NOMO-1 treated with DMSO at 0.1 percent for 48 hours (cell line): Measurements from ENCODE around the gene INTS12.

Experiments
- DNase-seq: peaks from one replicate; lab custom pipeline; 2025; ENCODE audit not compliant: unreplicated experiment; lab: John Stamatoyannopoulos, UW

The INTS12 gene

GRCh38 chr4:105683038-105683437 is 25.5 kb downstream of the INTS12 start:
- DNase-seq = no peak

GRCh38 chr4:105679186-105679585 is 29.3 kb downstream of the INTS12 start:
- no peak for DNase-seq

DNA sequence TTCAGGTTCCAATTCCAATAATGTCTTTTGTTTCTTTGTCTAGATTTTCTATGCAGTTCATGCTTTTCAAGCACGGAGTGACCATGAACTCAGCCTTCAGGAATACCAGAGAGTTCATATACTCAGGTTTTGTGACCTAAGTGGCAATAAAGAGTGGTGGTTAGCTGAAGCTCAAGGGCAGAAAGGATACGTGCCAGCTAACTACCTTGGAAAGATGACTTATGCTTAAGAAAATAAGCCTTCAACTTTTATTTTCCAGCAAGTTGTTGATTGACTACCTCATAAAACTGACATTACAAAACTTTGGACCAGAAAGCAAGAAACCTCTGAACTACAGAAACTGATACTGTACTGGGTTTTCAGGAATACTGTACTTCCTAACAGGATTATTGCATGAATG is 30.8 kb downstream of the INTS12 start:
- DNase-seq = no peak

DNA sequence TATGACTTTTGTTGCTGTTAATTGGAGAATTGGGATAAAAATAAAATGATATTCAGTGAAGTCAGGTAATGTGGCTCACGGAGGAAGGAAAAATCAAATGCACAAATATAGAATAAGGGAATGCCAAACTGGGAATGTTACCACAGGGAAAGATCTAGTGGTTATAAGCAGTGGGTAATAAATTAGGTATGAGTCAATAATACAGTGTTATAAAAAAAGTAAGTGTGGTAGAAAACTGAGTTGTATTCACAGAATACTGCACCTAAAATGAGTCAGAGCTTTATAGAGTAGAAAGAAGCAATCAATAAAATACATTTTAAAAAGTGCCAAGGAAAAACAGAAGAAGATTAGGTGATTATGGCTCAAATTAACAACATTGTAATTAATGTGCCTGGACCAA is 34.5 kb downstream of the INTS12 start:
- DNase-seq = no peak

GRCh38 chr4:105671301-105671700 is 37.2 kb downstream of the INTS12 start:
- no peak for DNase-seq

DNA sequence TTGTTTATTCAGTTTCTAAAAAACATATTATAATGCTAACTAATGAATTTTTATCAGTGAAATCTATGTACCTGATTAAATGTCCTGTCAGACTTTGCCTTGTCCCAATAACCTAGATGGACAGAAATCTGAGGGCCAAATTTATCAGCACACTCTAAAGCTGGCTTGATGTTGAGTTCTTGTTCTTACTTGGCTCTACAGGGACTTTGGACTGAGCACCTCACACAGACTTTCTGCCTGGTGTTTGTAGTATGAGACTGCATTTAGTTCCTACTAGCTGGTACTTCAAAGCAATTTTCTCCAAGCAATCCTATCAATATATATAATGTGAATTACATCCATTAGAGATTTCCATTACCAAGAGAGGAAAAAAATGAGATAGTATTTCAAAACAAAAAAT is 37.8 kb downstream of the INTS12 start:
- no peak for DNase-seq

DNA sequence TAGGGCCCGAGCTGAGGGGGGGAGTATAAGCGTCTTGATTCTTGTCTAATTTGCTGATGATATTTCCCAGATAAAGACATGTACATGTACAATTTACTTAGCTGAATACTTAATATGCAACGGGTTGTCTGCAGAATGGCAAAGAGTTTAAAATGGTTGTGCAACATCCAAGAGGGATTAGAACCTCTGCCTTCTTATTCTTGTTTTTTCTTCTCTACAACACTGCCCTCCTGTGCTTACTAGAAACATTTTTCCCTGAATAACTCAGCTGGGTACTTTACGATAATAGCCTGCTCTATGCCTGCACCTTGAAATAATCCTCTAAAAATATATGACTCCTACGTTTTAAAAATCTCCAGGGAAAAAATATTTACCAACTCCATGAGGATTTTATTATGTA is 41.8 kb downstream of the INTS12 start:
- peak; percentile 56 for DNase-seq

DNA sequence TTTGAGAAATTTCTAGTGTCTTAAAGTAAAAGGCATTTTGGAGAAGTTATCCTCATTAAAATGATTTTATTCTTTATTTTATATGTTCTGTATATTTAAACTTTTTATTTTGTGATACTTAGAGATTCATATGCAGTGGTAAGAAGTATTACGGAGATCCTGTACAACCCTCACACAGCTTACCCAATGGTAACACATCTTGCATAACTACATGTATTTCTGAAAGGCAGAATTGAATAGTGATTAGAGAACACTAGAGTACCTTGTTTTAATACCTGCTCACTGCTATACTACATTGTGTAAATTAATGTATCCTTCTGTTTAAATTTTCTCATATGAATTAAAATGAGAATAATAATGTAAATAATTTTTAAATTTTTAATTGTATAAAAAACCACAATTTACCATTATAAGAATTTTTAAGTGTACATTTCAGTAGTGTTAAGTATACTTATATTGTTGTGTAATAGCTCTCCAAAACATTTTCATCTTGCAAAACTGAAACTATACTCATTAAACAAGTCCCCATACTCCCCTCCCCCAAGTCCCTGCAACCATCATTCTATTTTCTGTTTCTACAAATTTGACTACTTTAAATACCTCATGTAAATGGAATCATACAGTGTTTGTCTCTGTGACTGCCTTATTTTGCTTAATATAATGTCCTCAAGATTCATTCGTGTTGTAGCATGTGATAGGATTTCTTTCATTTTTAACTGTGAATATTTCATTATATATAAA is 45.4 kb downstream of the INTS12 start:
- DNase-seq = no peak

DNA sequence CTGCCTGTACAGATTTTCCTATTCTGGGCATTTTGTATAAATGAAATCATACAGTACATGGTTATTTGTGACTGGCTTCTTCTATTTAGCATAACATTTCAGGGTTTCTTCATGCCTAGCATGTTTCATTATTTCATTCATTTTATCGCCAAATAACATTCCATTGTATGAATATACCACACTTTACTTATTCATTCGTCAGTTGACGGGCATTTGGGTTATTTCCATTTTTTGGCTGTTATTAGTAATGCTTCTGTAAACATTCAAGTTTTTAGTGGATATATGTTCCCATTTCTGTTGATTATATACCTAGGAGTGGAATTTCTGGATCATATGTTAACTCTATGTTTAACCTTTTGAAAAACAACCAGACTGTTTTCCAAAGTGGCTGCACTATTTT is 47.5 kb downstream of the INTS12 start:
- DNase-seq = no peak

DNA sequence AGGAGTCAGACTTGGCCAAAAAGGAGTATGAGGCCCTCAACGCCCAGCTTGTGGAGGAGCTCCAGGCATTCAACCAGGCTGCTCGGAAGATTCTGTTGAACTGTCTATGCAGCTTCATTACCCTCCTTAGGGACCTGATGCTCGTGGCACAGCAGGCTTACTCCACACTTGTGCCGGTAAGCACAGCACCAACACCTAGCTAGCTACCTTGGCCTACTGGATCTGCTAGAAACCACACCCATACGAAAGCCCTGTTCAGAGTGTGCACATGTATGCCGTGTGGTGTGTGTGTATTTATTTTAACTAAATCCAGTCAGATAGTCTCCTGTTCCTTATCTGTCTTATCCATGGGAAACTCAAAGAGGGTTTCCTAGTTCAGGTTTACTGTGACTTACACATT is 49.3 kb downstream of the INTS12 start:
- no peak for DNase-seq

DNA sequence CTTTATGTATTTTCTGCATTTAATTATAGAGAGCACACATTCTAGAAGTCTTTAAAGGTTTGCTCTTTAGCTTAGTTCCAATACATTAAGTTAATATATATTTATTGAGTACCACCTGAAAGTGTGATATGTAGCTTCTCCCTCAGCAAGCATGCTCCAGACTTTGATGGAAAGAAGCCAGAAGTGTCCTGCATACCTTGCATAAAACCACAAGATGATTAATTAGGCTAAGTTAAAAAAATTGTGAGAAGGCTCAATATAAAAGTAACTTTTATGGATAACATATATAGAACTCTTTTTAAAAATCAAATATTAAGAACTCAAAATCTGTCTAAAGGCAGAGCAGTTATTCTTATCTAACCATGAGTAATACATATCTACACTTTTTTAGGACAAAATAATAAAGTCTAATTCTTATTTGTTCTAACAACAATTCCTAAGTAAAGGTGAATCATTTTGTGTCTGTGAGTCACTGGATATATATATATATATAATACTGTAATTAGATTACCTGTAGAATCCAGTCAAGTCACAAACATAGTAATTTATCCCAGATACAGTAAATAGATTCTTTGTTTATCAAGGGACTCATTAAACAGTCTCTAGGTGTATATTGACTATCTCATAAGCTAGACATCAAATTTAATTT is 51.2 kb downstream of the INTS12 start:
- no peak for DNase-seq

DNA sequence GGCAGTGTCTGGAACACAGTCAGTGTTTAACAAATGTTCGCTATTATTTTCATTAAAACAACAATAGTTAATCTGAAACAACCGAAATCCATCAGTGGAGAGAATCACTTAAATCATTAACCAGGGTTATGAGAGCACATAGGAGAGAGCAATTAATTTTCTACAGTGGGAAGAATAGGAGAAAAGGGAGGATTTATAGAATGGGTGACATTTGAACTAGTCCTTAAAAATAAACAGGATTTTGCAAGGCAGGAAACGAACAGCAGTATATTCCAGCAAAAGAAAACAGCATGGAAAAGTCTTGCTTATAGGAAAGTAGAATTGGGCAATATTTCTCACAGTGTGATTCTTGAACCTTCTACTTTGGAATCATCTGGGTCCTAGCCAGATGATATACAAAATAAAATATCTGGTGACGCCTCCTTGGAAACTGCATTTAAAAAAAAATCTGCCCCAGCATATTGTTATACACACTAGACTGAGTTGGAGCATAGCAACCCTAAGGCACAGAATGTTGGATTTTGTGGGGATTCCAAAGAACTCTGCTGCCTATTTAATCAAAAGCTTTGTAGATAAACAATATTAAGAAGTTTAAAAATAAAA is 56.1 kb downstream of the INTS12 start:
- DNase-seq = no peak

GRCh38 chr4:105651884-105652283 is 56.6 kb downstream of the INTS12 start:
- DNase-seq = no peak

- no peak for DNase-seq
Observed at GRCh38 chr4:105650190-105650589, 58.3 kb downstream of the INTS12 start.

DNA sequence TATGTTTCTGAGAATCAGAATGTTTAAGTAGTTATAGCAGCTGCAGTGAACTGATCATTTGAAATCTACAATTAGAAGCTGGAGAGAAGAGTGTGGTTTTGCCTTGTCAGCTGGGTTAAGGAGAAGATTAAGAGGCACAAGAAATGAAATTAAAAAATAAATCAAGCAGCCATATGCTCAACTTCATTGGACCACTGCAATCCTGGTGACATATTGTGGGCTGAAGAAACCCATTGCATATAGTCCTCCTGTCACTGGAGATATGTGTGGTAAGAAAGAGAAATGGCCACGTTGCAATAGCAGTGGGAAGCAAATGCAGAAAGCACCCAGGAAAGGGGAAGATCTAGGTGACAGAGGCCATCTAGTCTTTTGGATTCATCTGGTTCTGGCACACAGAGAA is 63.0 kb downstream of the INTS12 start:
- no peak for DNase-seq

DNA sequence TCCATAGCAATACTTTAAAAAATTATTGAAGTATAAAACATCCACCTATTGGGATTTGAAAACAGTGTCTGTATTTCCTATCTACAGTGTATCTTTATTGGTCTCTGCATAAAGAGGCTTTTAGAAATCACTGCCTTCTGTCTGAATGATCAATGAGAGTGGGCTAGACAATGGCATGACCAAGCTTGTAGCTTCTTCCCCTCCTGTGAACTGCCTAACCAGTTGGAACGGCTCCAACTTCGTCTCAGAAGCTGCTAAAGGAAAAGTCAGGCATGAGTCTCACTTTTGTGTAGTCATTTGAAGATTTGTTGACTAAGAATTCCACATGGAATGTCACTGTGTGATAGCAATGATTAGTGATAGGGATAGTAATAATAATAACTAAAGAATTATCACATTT is 64.2 kb downstream of the INTS12 start:
- no peak for DNase-seq

DNA sequence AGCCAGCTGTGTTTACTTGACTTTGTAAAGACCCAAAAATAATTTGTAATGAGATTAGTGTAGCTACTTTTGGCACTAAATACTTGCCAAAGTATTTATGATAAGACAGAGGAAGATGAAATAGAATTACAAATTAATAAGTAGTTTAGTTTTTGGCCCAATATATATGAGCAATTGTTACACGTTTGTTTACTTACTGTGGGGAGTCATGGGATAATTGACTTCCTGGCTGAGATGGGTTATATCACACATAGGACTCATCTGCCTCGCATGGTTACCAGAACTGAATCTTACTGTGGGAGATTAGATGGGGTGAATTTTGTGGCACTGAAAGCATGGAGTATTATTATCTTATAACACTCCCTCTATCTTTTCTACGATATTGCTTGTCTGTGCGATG is 66.6 kb downstream of the INTS12 start:
- DNase-seq = no peak

GRCh38 chr4:105637408-105638176 is 70.9 kb downstream of the INTS12 start:
- DNase-seq = peak; percentile 64

GRCh38 chr4:105634402-105635080 is 73.9 kb downstream of the INTS12 start:
- DNase-seq = no peak

DNA sequence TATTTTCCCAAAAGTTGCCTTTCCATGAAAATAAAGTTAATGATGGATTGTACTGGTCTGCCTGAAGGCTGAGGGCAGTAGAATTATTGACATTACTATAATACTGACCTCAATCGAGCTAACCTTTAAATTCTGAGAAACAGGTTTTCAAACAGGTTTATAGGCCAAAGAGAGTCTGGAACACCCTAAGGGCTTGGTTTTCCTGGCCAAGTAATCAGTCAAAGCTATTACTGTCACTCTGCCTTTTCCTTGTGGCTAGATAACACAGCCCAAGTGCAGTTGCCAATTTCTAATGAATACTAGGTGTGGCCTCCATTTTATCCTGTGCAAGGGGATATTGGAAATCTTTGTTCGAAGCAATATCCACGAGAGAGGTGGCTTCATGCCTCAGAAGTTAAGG is 75.2 kb downstream of the INTS12 start:
- no peak for DNase-seq
